Retinal pigment epithelial cell (primary cell): Measurements from ENCODE around the gene JAG2.

Experiments
- DNase-seq: peaks from one replicate; pipeline ENCODE4 v3.0.0-alpha.2; 2010; ENCODE audit warnings: low read depth
- H3K4me3 ChIP-seq: 2 replicates; pipeline ENCODE4 v1.5.1; 2011; ENCODE audit warnings: mild to moderate bottlenecking, low read length, control low read depth, moderate library complexity
- TF ChIP-seq, protein P1 (sequence below): conservative IDR thresholded peaks from 2 replicates; pipeline ENCODE4 v1.5.1; 2011; ENCODE audit warnings: low read depth, low read length, control low read depth, inconsistent platforms

JAG2 gene

DNA sequence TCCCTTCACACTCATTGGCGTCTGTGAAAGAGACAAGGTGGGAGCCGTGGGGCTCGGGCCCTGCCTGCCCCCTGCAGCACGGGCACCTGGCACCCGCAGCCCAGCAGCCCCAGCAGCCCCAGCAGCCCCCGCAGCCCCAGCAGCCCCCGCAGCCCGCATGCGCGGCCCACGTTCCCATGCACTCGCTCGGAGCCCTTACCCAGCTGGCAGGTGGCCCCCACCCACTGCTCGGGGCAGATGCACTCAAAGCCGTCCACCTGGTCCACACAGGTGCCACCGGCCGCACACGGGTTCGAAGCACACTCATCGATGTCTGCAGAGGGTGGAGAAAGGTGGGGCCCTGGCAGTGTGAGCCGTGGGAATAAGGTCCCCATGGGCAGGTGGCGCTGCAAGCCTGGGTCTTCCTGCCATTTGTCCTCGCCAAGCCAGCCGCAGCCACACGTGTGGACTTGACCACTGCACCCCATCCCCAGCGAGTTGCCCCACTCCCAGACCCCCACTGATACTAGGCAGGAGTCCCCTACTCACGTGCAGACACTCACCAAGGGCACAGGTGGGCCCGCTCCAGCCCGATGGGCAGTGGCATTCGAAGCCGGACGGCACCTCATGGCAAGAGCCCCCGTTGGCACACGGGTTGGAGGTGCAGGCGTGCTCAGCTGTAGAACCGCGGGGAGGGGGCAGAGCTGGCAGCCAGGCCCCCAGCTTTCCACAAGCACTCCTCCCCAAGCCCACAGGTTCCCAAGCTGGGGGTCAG, 17.3 kb downstream of the JAG2 start:
- TF ChIP-seq, protein P1, sequence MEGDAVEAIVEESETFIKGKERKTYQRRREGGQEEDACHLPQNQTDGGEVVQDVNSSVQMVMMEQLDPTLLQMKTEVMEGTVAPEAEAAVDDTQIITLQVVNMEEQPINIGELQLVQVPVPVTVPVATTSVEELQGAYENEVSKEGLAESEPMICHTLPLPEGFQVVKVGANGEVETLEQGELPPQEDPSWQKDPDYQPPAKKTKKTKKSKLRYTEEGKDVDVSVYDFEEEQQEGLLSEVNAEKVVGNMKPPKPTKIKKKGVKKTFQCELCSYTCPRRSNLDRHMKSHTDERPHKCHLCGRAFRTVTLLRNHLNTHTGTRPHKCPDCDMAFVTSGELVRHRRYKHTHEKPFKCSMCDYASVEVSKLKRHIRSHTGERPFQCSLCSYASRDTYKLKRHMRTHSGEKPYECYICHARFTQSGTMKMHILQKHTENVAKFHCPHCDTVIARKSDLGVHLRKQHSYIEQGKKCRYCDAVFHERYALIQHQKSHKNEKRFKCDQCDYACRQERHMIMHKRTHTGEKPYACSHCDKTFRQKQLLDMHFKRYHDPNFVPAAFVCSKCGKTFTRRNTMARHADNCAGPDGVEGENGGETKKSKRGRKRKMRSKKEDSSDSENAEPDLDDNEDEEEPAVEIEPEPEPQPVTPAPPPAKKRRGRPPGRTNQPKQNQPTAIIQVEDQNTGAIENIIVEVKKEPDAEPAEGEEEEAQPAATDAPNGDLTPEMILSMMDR, result no peak
- DNase-seq, result no peak
- H3K4me3 ChIP-seq, result no peak overlapping the region

DNA sequence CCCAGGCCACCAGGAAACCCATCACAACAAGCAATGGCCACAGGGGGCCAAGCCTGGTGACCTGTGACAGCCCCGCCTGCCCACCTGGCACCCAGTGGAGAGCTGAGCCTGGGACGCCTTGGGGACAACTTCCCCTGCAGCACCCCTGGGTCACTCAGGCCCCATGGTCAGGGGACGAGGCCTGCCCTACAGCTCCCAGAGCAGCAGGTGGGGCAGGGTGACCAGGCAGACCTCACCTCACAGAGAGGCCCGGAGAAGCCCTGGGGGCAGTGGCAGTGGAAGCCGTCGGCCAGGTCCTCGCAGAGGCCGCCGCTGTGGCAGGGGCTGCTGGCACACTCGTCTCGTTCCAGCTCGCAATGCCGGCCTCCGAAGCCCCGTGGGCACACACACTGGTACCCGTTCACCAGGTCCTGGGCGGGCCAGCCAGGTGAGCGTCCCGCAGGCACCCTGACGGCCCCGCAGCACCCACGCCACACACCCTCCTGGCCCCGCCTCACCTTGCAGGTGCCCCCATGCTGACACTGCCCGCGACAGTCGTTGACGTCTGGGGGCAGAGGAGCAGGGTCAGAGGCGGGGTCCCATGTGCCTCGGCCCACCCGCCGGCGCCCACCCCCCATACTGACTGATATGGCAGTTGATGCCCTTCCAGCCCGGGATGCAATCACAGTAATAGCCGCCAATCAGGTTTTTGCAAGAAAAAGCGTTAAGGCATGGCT, 18.1 kb downstream of the JAG2 start:
- no peak for DNase-seq
- H3K4me3 ChIP-seq, result no peak overlapping the region
- TF ChIP-seq, protein P1, result no peak

DNA sequence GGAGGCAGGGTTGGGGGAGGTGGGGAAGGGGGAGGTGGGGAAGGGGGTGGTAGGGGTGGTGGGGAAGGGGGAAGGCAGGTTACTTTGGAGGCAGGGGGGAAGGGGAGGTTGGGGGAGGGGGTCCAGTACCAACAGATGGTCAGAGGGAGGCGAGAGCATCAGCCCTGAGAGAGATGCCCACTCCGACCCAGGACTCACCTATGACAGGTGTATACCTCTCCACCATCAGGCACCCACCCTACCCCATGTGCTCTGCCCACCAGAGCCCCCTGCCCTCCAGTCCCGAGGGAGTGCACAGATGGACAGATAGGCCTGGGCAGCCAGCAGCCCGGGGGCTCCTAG, 18.6 kb downstream of the JAG2 start:
- TF ChIP-seq, protein P1, result no peak
- DNase-seq, result no peak

DNA sequence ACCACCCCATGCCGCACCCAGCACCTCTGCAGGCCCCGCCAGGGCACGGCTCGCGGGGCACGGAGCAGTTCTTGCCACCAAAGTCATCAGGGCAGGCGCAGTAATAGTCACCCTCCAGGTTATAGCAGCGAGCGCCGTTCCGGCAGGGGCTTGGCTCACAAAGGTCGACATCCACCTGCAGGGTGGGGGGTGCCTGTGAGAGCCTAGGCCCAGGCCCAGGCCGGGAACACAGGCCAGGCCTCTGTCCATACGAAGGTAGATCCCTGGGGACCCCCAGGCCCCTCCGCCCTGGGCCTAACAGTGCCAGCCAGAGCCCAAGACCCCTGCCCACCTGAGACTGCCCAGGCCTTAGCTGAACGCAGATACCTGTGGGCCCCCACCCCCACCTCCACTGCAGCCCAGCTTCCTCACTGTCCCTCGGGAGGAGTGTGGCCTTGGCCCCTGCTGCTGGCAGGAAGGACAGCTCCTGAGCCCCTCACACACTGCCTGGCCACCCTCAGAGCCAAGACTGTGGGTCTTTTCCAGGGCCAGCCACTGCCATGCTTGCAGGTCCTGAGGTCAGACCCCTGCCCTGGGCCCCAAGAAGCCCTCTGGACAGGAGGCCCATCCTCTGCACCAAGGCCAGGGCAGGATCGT, 19.3 kb downstream of the JAG2 start:
- no peak overlapping the region for H3K4me3 ChIP-seq
- no peak for DNase-seq
- TF ChIP-seq, protein P1, result no peak

More for the DNA sequence above, 18.6 kb downstream of the JAG2 start:
- H3K4me3 ChIP-seq, result no peak overlapping the region

DNA sequence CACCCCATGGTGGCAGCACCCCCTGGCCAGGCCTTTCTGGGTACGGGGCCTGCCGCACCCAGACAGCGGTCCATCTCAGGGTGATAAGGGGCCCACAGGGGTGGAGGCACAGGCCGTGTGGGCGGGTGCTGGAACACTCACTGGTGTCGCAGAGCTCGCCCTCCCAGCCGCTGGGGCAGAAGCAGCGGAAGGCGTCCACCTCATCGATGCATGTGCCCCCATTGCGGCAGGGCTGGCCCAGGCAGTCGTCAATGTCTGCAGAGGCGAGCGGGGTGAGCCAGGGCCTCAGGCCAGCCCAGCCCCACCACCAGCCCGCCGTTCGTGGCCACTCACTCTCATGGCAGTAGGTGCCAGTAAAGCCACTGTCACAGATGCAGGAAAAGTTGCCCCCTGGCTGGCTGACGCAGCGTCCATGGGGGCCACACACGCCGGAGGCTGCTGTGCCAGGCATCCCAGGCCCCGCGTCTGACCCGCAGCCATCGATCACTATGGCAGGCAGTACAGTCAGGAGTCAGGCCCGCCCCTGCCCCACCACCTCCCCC, 19.9 kb downstream of the JAG2 start:
- DNase-seq, result no peak
- H3K4me3 ChIP-seq, result no peak overlapping the region
- TF ChIP-seq, protein P1, result no peak

DNA sequence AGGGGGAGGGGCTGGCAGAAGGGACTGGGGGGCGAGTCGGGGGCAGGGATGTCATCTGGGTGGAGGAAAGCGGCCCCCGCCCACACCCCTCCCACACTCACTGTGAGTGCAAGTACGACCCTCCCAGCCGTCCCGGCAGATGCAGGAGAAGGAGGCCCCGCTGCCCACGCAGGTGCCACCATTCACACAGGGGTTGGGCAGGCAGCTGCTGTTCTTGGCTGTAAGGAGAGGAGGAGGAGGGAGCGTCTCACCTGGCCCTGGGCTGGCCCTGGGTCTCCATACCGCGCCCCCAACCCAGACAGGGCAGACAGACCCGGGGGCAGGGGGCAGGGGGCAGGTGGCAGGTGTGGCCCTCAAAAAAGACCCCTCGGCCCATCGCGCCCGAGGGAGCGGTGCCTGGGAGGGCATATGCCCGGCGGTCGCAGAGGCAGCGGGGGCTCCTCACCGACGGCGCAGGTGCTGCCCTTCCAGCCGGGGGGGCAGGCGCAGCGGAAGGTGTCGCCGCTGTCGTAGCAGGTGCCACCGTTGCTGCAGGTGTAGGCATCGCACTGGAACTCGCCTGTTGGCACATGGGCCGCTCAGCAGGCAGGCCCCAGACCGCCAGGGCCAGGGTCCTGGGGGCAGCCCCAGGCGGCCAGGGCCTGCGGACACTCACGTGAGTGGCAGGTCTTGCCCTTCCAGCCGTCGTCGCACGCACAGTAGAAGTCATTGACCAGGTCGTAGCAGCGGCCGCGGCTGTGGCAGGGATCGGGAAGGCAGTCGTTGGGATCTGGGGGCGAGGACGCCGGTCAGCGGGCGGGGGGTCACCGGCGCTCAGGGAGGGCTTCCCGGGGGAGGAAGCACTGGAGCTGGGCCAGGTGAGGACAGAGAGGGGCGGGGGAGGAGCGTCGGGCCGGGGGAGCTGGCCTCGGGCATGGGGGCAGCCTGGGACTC, 20.6 kb downstream of the JAG2 start:
- DNase-seq, result no peak
- H3K4me3 ChIP-seq, result no peak overlapping the region
- TF ChIP-seq, protein P1, result no peak
